Naive thymus-derived CD4-positive, alpha-beta T cell (primary cell): ENCODE results near the gene SEMA3F. TPM values are rescaled to one million over a fixed set of nuclear protein-coding genes. Genes with fewer than 3 reads are reported as not detected.

Source experiments
- ATAC-seq: fragments of 150-1000 bp; cut with Tn5 transposase; 2 replicates; pipeline ENCODE4 v1.10.0; 2021; ENCODE audit warnings: mild to moderate bottlenecking, moderate library complexity
- CTCF ChIA-PET: fragments of 350-600 bp; sonication (Branson Sonifier 250); formaldehyde crosslinking; loops from one replicate; lab custom pipeline; 2021; ENCODE audit warnings: antibody characterized with exemption; lab: Charles Lee
- POLR2A ChIA-PET: fragments of 350-600 bp; sonication (Branson Sonifier 250); formaldehyde crosslinking; loops from one replicate; lab custom pipeline; 2021; ENCODE audit warnings: antibody characterized with exemption, inconsistent platforms; lab: Charles Lee
- DNase-seq, 9 donors: peaks; one replicate each; pipeline versions ENCODE4 v3.0.0 to v3.0.0-alpha.2; 2020 to 2022; ENCODE audit warnings: mixed read lengths in 1 of 9
- H3K27ac ChIP-seq: one replicate; pipeline ENCODE4 v1.7.0; 2013; ENCODE audit warnings: mild to moderate bottlenecking, low read depth, low read length, moderate library complexity
- H3K27me3 ChIP-seq, 2 donors: one replicate each; pipeline ENCODE4 v1.7.0; 2013; ENCODE audit warnings: low read length in 2 of 2, mild to moderate bottlenecking in 2 of 2, moderate library complexity in 2 of 2; ENCODE audit not compliant: control insufficient read depth in 2 of 2, insufficient read depth in 2 of 2
- H3K36me3 ChIP-seq, 3 experiments: 1 replicate in 2 of 3; 2 replicates in 1 of 3; pipeline ENCODE4 v1.7.0; 2013; ENCODE audit warnings: low read length in 3 of 3, mild to moderate bottlenecking in 3 of 3, moderate library complexity in 1 of 3; ENCODE audit not compliant: insufficient read depth in 3 of 3, control insufficient read depth in 2 of 3
- H3K4me1 ChIP-seq, 2 donors: one replicate each; pipeline ENCODE4 v1.7.0; 2013; ENCODE audit warnings: low read length in 2 of 2, mild to moderate bottlenecking in 2 of 2, moderate library complexity in 1 of 2; ENCODE audit not compliant: control insufficient read depth in 2 of 2, insufficient read depth in 2 of 2
- H3K4me3 ChIP-seq: 2 replicates; pipeline ENCODE4 v1.7.0; 2013; ENCODE audit warnings: mild to moderate bottlenecking, low read length
- H3K9me3 ChIP-seq, 3 experiments: 1 replicate in 2 of 3; 2 replicates in 1 of 3; pipeline ENCODE4 v1.7.0; 2013; ENCODE audit warnings: low read length in 3 of 3; ENCODE audit not compliant: control insufficient read depth in 2 of 3
- H3K27ac Mint-ChIP-seq, 9 donors: one replicate each; pipeline ENCODE4 v1.8.0; 2020 to 2022; ENCODE audit warnings: mixed read lengths in 9 of 9, mild to moderate bottlenecking in 8 of 9, moderate library complexity in 5 of 9, inconsistent platforms in 2 of 9
- H3K27me3 Mint-ChIP-seq, 5 donors: one replicate each; pipeline ENCODE4 v1.8.0; 2021 to 2022; ENCODE audit warnings: mixed read lengths in 5 of 5, mild to moderate bottlenecking in 1 of 5
- H3K36me3 Mint-ChIP-seq, 5 donors: one replicate each; pipeline ENCODE4 v1.8.0; 2020 to 2022; ENCODE audit warnings: mixed read lengths in 5 of 5, mild to moderate bottlenecking in 3 of 5, inconsistent platforms in 1 of 5
- H3K4me1 Mint-ChIP-seq, 7 donors: one replicate each; pipeline ENCODE4 v1.8.0; 2020 to 2022; ENCODE audit warnings: mixed read lengths in 7 of 7, mild to moderate bottlenecking in 3 of 7, inconsistent platforms in 1 of 7
- H3K4me3 Mint-ChIP-seq, 10 donors: one replicate each; pipeline ENCODE4 v1.8.0; 2020 to 2022; ENCODE audit warnings: mild to moderate bottlenecking in 10 of 10, mixed read lengths in 10 of 10, moderate library complexity in 6 of 10, inconsistent platforms in 2 of 10
- H3K9me3 Mint-ChIP-seq, 11 donors: one replicate each; pipeline ENCODE4 v1.8.0; 2020 to 2022; ENCODE audit warnings: mixed read lengths in 11 of 11, mild to moderate bottlenecking in 4 of 11, inconsistent platforms in 1 of 11, moderate library complexity in 1 of 11
- intact Hi-C, 2 donors: fragments of 100-400 bp; cut with micrococcal nuclease; formaldehyde crosslinking; loops; one replicate each; pipeline ENCODE4 v1.15.1; 2023
- polyA plus RNA-seq, 2 donors: library from polyadenylated mRNA; unstranded; fragments of 300-500 nt; fragmentation: Illumina TruSeq; gene quantifications; one replicate each; pipeline ENCODE4 v1.2.3, GENCODE V29; 2021
- total RNA-seq, 6 experiments: library from RNA in 5 of 6; stranded (reverse) in 5 of 6; gene quantifications; 1 replicate in 5 of 6; 2 replicates in 1 of 6; pipeline ENCODE4 v1.2.3 and lab custom pipeline; 2021 to 2026

SEMA3F gene
- total and polyA plus RNA-seq, 7 experiments from 2014 or later = 0.34 to 1.1 (median 0.69) TPM; not detected in 4

GRCh38 chr3:50168791-50169190, 13.7 kb downstream of the SEMA3F start:
- ATAC-seq = no peak
- Mint-ChIP-seq H3K27ac (no peak overlapping the region), H3K27me3 (peaks cover 0 to 1% (median 0%) of the 10 kb centered on the region in 5 donors), H3K36me3 (no peaks in the 10 kb centered on the region), H3K4me3 (no peak overlapping the region), H3K9me3 (no peaks in the 10 kb centered on the region), H3K4me1 (peaks cover 0 to 6% (median 2%) of the 10 kb centered on the region in 7 donors)
- H3K36me3 ChIP-seq = no peaks in the 10 kb centered on the region
- no peaks in the 10 kb centered on the region for H3K4me1 ChIP-seq
- no peak overlapping the region for H3K4me3 ChIP-seq
- no peak for DNase-seq
- intact Hi-C loops = no loop called here
- CTCF ChIA-PET = interaction anchor here (1.0 kb wide), 1 partner anchor 56 kb away, joined by 3 read pairs; no protein-coding TSS in a partner anchor
- no peak overlapping the region for H3K27ac ChIP-seq
- no peaks in the 10 kb centered on the region for H3K9me3 ChIP-seq
- POLR2A ChIA-PET = no interaction called here
- H3K27me3 ChIP-seq = no peaks in the 10 kb centered on the region

GRCh38 chr3:50169232-50169832, 14.2 kb downstream of the SEMA3F start:
- Histone ChIP-seq H3K4me3 (no peak overlapping the region), H3K4me1 (no peaks in the 10 kb centered on the region), H3K27ac (no peak overlapping the region), H3K9me3 (no peaks in the 10 kb centered on the region), H3K27me3 (no peaks in the 10 kb centered on the region), H3K36me3 (no peaks in the 10 kb centered on the region)
- ChIA-PET CTCF (interaction anchor here (0.6 to 1.0 kb wide), 4 partner anchors 10 to 102 kb away, joined by 3 to 4 read pairs (median 4); no protein-coding TSS in a partner anchor), POLR2A (no interaction called here)
- H3K27me3 Mint-ChIP-seq = peaks cover 0 to 1% (median 0%) of the 10 kb centered on the region in 5 donors
- H3K4me1 Mint-ChIP-seq = peaks cover 0 to 7% (median 3%) of the 10 kb centered on the region in 7 donors
- H3K27ac Mint-ChIP-seq = no peak overlapping the region
- H3K4me3 Mint-ChIP-seq = no peak overlapping the region
- H3K36me3 Mint-ChIP-seq = no peaks in the 10 kb centered on the region
- DNase-seq (no peak), ATAC-seq (no peak)
- no peaks in the 10 kb centered on the region for H3K9me3 Mint-ChIP-seq
- intact Hi-C loops = no loop called here

GRCh38 chr3:50169858-50170257, 14.7 kb downstream of the SEMA3F start:
- peaks cover 0 to 6% (median 3%) of the 10 kb centered on the region in 7 donors for H3K4me1 Mint-ChIP-seq
- intact Hi-C loops = no loop called here

GRCh38 chr3:50170689-50171088, 15.6 kb downstream of the SEMA3F start:
- Histone ChIP-seq H3K4me3 (no peak overlapping the region), H3K27ac (no peak overlapping the region), H3K9me3 (no peaks in the 10 kb centered on the region), H3K36me3 (no peaks in the 10 kb centered on the region), H3K27me3 (no peaks in the 10 kb centered on the region), H3K4me1 (no peaks in the 10 kb centered on the region)
- Mint-ChIP-seq H3K27ac (no peak overlapping the region), H3K4me3 (no peak overlapping the region), H3K9me3 (no peaks in the 10 kb centered on the region), H3K27me3 (no peaks in the 10 kb centered on the region), H3K36me3 (no peaks in the 10 kb centered on the region), H3K4me1 (peaks cover 0 to 6% (median 2%) of the 10 kb centered on the region in 7 donors)
- ATAC-seq (peak; percentile 69), DNase-seq (no peak)
- POLR2A ChIA-PET = no interaction called here
- intact Hi-C loops = no loop called here
- CTCF ChIA-PET = no interaction called here

More at GRCh38 chr3:50169858-50170257, 14.7 kb downstream of the SEMA3F start:
- Mint-ChIP-seq H3K4me3 (no peak overlapping the region), H3K36me3 (no peaks in the 10 kb centered on the region), H3K27me3 (no peaks in the 10 kb centered on the region), H3K9me3 (no peaks in the 10 kb centered on the region), H3K27ac (no peak overlapping the region)
- no peaks in the 10 kb centered on the region for H3K27me3 ChIP-seq
- DNase-seq (no peak), ATAC-seq (no peak)
- no peaks in the 10 kb centered on the region for H3K9me3 ChIP-seq
- no peak overlapping the region for H3K27ac ChIP-seq
- POLR2A ChIA-PET = no interaction called here
- no peaks in the 10 kb centered on the region for H3K36me3 ChIP-seq
- H3K4me3 ChIP-seq = no peak overlapping the region
- no peaks in the 10 kb centered on the region for H3K4me1 ChIP-seq
- CTCF ChIA-PET = interaction anchor here (0.6 to 1.0 kb wide), 3 partner anchors 9 to 102 kb away, joined by 3 to 4 read pairs (median 4); no protein-coding TSS in a partner anchor

- POLR2A ChIA-PET = no interaction called here
- no peak overlapping the region for H3K27ac Mint-ChIP-seq
- H3K4me1 Mint-ChIP-seq = peaks cover 0 to 4% (median 2%) of the 10 kb centered on the region in 7 donors
- CTCF ChIA-PET = interaction anchor here (1.2 kb wide), 1 partner anchor 11 kb away, joined by 3 read pairs; no protein-coding TSS in a partner anchor
- Histone ChIP-seq H3K27ac (no peak overlapping the region), H3K4me3 (no peak overlapping the region), H3K9me3 (no peaks in the 10 kb centered on the region), H3K4me1 (no peaks in the 10 kb centered on the region), H3K36me3 (no peaks in the 10 kb centered on the region), H3K27me3 (no peaks in the 10 kb centered on the region)
- ATAC-seq (no peak), DNase-seq (no peak)
- intact Hi-C loops = no loop called here
- no peaks in the 10 kb centered on the region for H3K9me3 Mint-ChIP-seq
- H3K27me3 Mint-ChIP-seq = no peaks in the 10 kb centered on the region
- no peaks in the 10 kb centered on the region for H3K36me3 Mint-ChIP-seq
- no peak overlapping the region for H3K4me3 Mint-ChIP-seq
Measured at GRCh38 chr3:50171540-50172301, 16.6 kb downstream of the SEMA3F start.

GRCh38 chr3:50172626-50173220, 17.6 kb downstream of the SEMA3F start:
- intact Hi-C loops = no loop called here
- Histone ChIP-seq H3K27ac (no peak overlapping the region), H3K4me3 (no peak overlapping the region), H3K9me3 (no peaks in the 10 kb centered on the region), H3K4me1 (no peaks in the 10 kb centered on the region), H3K36me3 (no peaks in the 10 kb centered on the region), H3K27me3 (no peaks in the 10 kb centered on the region)
- peak overlapping the region in 1 of 9 donors; percentile 52 for H3K27ac Mint-ChIP-seq
- H3K9me3 Mint-ChIP-seq = no peaks in the 10 kb centered on the region
- H3K27me3 Mint-ChIP-seq = no peaks in the 10 kb centered on the region
- ChIA-PET CTCF (interaction anchor here (1.2 kb wide), 1 partner anchor 10 kb away, joined by 3 read pairs; no protein-coding TSS in a partner anchor), POLR2A (no interaction called here)
- H3K36me3 Mint-ChIP-seq = no peaks in the 10 kb centered on the region
- peaks cover 0 to 4% (median 2%) of the 10 kb centered on the region in 7 donors for H3K4me1 Mint-ChIP-seq
- no peak overlapping the region for H3K4me3 Mint-ChIP-seq
- ATAC-seq (no peak), DNase-seq (no peak)
